GM21786 (cell line): ENCODE measurements around the gene ZNF655.
"Not testable (repeated sequence)": the region's sequence is repeated elsewhere in the genome, so short reads cannot be mapped to it uniquely, and the experiment has no call there.

Source experiments
- ATAC-seq: cut with Tn5 transposase; IDR thresholded peaks from one replicate; pipeline ENCODE4 v1.9.1; 2021; ENCODE audit not compliant: unreplicated experiment

ZNF655 gene

DNA sequence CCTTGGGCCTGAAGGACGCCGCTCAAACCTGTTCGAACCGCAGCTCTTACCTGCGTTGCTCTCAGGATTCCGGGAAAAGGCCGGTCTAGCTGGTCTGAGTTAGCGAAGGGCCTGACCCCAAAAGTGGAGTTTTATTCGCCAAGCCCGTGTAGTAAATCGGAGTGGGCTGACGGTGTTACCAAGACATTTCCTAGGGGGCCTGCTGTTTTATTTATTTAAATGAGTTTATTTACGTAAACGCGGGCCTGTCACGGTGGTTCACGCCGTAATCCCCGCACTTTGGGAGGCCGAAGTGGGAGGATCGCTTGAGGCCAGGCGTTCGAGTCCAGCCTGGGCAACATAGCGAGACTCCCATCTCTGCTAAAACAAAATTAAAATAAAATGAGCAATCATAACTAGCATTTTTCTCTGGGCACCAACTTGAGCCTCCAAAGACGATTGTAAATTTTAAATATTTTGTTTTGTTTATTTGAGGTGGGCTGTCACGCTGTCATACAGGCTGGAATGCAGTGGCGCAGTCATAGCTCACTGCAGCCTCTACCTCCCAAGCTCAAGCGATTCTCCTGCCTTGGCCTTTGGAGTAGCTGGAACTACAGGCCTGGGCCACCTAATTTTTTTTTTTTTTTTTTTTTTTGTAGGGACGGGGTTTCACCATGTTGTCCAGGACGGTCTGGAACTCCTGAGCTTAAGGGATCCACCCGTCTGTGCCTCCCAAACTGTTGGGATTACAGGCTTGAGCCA lies 903 bp downstream of the ZNF655 start:
- no peak for ATAC-seq

DNA sequence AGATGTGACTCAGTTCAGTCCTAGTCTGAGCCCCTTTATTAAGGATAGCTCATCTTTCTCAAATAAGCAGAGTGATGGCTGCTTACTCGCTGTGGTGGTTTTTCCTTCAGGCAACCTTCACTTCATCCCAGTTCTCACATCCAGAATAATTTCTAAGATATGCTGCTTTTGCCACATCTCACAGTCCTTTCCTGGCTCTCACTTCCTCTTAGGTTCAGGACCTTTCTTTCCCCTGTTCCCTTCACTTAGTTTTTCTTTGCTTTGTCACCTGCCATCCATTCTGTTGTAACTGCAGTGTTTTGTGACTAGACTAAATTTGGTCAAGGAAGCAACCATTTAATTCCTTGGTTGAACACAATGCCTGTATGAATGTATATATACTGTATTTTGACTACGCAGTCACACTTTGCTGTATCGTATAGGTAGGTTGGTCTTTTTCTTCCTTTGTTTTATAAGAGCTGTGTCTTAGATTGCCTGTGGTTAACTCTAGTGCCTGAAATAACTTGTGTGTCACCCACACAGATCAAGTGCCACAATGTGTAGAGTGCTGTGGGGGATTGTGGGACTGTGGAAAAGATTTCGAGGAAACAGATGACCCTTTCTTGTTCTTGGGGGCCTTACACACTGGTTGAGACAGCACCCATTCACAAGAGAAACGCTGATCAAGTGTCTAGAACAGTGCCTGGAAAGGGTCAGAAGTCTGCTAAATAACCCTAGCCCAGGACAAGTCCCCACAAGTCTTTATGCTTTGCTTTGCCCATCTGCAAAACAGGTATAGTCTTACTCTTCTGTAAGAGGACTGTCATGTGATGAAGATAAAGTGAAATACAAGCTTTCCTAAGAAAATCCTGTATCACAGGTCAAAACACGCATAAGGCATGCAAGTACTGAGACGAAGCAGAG lies 2.6 kb downstream of the ZNF655 start:
- ATAC-seq = no peak

DNA sequence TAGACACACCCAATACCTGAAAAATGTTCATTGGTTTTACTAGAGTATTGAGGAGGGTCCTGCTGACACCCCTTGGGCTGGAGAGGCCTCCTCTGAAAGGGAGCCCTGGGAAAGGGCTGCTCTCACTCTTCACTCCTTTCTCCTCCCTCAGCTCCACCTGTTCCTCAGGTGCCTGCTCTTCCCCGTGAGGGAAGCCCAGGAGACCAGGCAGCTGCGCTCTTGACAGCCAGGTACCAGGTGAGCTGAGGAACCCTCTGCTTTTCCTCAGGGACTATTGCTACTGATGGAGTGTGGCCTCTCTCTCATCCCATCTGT lies 3.3 kb downstream of the ZNF655 start:
- no peak for ATAC-seq

DNA sequence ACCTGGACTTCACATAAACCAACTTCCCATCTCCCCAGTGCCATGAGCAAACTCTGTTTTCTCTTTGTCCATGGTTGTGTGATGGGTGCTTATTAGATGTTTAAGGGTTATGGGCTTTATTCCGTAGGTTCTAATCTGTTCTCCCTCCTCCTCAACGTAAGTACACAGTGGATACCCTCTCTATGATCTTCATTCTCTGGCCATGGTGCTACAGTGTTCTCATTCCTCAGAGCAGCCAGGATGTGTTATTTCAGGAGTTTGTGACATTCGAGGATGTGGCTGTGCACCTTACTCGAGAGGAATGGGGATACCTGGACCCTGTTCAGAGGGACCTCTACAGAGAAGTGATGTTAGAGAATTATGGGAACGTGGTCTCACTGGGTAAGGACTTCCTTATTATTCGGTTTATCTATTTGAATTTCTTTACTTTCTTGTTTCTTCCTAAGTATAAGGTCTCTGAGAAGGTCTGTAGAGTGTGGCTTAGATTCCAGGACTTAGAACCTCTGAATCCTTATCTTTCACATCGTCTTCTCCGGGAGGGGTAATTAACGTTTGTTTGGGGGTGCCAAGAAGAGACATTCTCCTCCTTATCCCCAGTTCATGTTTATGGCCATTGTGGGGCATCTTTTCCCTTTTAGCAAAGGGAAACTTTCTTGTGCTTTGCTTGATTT lies 3.8 kb downstream of the ZNF655 start:
- ATAC-seq = no peak

DNA sequence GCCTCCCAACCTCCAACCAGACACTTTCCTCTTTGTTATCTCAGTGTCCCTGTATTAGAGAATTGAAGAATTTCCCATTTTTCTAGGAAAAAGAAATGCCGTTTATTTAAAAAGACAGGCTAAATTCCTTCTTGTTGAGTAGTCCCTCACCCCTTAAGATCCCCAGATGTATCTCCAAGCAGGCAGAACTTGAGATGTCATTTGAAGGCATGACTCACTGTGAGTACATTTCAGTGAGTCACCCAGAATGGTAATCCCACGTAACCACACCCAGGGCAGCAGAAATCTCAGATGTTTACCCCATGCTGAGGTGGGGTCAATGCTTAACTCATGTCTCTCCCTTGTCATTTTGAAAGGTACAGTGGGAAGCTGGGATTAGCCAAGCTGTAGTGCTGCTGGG lies 4.4 kb downstream of the ZNF655 start:
- no peak for ATAC-seq

DNA sequence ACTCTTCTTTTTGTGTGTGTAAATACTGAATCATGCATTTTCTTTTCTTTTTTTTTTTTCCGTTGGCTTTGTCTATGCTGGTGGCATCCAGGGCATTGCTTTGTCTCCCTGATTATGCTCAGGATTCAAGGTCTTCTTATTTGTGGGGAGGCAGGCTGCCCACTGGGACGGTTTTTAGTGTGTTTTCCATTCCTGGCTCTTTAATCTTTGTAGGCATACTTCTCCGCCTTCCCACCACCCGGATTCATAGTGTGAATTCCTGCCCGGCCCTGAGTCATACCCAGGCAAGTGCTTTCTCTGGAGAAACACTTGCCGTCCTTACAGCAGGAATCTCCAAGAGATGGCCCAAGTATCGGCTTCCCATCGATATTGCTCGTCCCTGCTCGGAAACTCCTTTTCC lies 5.2 kb downstream of the ZNF655 start:
- ATAC-seq = no peak

DNA sequence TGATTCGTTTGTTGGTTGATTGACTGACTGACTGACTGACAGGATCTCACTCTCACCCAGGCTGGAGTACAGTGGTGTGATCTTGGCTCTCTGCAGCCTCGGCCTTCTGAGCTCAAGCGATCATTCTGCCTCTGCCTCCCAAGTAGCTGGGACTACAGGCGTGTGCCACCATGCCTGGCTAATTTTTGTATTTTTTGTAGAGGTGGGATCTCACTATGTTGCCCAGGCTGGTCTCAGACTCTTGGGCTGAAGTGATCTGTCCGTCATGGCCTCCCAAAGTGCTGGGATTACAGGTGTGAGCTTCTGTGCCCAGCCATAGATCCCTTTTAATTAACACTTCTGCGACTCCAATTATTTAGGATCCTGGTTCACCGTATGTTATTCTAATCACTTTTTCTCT lies 10.3 kb downstream of the ZNF655 start:
- not testable (repeated sequence) for ATAC-seq

DNA sequence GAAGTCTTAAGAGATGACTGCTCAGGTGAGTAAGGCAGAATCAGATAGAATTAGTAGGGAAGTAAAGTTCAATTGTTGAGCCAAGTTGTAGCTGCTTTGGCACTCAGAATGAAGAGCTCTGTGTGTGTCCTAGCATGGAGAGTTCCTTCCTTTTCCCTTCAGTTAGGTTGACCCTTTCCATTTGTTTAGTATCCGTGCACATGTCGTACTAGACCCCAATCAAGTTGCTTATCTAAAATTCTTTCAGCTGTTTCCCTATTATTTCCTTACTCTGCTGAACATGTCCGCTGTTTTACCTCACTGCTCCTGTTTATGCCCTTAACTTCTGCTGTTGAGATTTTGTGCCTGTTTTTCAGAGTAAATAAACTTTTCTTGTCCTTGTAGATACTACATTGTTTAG lies 13.3 kb downstream of the ZNF655 start:
- ATAC-seq = no peak

DNA sequence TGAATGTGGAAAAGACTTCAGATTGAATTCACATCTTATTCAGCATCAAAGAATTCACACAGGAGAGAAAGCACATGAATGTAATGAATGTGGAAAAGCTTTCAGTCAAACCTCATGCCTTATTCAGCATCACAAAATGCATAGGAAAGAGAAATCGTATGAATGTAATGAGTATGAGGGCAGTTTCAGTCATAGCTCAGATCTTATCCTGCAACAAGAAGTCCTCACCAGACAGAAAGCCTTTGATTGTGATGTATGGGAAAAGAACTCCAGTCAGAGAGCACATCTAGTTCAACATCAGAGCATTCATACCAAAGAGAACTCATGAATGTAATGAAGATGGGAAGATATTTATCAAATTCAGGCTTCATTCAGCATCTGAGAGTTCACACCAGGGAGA lies 14.8 kb downstream of the ZNF655 start:
- ATAC-seq = no peak

DNA sequence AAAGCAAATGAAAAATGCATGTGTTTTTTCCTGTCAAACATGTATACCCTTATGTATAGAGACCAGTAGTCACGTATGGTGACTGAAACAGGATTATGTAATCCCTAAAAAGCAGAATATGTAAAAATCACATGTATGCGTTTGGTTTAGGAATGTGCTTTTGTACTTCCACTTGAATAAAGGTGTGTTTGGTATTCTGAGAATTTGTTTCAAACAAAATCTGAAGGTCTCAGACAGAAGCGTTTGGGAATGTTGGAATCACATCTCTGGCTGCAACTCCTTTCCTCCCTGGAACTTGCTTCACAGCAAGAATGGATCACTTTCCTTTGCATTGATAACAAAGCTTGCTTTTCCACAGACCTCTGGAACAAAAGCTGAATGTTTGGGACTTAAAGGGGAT lies 17.8 kb downstream of the ZNF655 start:
- no peak for ATAC-seq

DNA sequence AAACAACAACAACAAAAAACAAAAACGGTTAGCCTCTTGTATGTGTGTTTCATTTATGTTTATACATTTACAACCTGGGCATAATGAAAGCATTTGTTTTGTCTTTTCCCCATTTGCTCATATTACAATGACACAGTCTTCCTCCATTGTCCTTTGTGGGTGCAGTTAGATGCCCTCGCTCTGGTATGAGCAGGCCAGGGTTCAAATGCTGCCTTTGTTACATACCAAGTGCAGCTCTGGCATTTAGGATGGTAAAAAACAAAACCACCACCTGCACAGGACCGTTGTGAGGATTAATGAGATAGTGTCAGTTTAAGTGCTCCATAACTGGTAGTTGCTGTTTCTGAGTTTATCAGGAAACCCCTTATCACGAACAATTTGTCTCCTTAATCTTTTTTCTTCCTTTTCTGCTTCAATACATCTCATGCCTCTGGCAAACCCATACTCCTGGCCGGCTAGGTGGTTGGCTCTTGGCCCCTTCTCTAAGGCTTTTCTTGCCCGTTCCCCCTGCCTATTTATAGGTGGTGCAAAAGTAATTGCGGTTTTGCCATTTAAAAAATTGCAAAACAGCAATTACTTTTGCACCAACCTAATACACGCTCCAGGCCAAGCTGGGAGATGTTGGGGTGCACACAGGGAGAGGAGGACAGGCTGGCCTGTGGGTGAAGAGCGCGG lies 21.0 kb downstream of the ZNF655 start:
- ATAC-seq = no peak

DNA sequence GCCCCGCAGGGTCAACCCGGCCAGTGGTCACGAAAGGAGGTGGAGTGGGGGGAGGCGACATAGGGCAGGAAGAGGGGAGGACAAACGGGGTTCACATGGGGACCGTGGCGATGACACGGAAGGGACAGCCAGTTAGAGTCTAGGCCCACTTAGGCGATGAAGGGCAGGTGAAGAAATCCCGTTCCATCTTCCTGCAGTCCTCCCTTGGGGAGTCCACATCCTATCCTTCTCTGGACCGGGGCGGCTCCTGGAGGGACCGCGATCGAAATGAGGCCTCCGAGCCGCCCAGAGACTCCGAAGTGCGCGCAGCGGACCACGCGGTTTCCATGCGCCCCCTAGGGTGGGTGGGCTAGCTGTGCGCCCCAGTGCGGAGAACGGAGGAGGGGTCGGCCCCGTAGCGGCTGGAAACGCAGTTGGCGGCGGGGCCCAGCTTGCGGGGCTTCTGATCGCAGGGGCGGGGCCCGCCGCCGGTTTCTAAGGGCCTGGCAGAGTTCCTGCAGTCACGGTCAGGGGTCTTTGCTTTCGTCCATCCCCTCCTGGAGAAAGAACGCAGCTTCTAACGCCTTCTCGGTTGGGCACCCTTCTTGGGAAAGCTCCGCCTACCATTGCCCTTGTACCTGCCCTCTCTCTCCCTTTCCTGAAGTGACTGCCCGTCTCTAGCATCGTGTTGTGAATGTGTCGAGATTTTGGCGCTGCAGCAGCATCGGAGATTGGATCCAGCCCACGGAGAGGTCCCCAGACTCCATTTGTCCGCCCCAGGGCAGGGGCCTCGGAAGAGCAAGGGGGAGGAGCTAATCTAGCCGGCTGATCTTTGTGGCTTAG lies 21.7 kb downstream of the ZNF655 start:
- ATAC-seq = no peak

DNA sequence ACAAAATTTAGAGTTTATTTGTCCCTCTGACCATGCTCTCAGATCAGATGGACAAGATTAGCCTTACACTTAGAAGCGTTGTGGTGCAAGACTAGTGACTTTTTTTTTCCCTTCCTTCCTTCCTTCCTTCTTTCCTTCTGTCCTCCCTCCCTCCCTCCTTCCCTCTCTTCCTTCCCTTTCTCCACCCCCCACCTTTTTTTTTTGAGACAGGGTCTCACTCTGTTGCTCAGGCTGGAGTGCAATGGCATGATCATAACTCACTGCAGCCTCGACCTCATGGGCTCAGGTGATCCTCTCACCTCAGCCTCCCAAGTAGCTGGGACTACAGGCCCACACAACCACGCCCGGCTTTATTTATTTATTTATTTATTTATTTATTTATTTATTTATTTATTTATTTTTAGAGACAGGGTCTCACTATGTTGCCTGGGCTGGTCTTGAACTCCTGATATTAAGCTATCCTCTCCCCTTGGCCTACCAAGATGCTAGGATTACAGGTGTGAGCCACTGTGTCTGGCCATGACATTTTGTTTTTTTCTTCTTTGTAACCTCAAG lies 22.4 kb downstream of the ZNF655 start:
- not testable (repeated sequence) for ATAC-seq

DNA sequence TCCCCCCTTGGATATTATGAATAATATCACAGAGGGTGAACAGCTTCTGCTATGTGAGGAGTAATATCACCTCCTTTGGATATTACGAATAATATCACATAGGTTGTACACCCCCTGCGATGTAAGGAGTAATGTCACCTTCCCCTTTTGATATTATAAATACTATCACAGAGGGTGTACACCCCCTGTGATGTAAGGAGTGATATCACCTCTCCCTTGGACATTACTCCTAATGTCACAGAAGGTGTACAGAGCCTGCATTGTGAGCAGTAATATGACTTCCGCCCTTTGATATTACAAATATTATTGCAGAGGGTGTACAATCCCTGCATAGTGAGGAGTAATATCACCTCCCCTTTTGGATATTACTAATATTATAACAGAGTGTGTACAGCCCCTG lies 30.4 kb downstream of the ZNF655 start:
- ATAC-seq = no peak

DNA sequence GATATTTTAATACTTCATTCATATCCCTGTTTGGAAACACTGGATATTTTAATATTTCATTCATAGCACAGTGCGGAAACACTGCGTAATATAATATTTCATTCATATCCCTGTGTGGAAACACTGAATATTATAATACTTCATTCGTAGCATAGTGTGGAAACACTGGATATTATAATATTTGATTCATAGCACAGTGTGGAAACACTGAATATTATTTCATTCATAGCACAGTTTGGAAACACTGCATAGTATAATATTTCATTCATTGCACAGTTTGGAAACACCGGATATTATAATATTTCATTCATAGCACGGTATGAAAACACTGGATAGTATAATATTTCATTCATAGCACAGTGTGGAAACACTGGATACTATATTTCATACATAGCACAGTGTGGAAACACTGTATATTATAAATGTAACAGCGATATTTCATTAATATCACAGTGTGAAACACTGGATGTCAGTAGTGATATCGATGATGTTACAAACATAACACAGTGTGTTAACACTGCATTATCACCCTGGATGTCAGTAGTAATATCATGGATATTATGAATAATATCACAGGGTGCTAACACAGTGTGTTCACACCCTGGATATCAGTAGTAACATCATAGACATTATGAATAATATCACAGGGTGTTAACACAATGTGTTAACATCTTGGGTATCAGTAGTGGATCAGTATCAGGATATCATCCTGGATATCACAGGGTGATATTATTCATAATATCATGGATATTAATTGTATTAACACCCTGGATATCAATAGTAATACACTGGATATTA lies 36.7 kb downstream of the ZNF655 start:
- ATAC-seq = no peak

DNA sequence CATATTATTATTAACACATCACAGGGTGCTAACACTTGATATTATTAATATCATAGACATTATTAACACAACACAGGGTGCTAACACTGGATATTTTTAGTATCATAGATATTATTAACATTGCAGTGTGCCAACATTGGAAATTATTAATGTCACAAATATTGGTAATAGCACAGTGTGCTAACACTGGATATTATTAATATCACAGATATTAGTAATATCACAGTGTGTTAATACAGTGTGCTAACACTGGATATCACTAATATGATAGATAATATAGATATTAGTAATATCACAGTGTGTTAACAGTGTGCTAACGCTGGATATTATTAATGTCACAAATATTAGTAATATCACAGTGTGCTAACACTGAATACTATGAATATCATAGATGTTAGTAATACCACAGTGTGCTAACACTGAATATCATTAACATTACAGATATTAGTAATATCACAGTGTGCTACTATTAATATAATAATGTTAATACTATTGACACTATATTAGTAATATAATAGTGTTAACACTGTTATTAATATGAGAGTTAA lies 38.0 kb downstream of the ZNF655 start:
- ATAC-seq = no peak

DNA sequence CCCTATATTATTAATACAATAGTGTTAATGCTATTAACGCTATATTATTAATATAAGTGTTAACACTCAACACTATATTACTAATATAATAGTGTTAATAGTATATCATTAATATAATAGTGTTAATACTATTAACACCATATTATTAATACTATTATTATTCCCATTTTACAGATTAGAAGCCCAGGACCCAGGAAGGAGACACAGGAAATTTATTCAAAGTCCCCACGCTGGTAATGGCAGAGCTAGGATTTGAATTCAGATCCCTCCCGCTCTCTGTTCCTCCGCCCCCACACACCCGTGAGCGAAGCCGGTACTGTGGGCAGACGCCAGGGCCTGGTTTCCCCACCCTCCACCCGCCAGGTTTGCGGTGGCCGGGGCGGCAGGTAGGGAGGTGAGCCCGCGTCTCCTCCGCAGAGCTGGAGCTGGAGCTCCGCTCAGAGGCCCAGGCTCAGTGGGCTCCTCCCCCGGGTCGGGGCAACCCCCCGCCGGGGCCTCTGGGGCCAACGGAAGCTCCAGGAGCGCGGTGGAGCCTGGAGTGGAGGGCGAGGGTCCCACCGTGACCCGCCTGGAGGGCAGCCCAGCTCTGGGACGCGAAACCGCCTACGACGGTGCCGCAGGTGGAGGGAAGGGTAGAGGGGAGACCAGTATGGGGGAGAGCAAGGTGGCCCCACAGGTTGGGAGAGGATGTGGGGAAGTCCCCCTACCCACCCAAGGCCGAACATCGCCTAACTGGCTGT lies 39.5 kb downstream of the ZNF655 start, which contains the start of gene TMEM225B:
Gene TMEM225B (plus strand): TSS at position 506 of the 740 bp plus-strand sequence. CDS start 6,122 bp downstream, outside the sequence.
- no peak for ATAC-seq

DNA sequence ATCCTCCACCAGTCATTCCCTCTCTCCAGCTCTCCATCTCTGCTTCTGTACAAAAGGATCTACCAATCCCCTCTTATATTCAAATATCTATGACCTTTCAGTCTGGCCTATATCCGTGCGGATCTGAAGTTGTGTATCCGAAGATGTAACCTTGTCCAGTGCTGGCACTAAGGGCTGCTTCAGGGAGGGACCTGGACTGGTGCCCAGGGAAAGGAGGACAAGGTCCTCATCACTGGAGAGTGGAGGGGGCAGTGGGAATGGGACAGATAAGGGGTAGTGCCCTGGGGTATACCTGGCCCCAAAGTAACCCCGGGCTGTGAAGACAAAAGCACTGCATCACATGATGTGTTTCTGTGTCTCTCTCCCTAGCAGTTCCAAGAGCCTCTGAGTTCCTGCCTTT lies 41.4 kb downstream of the ZNF655 start:
- no peak for ATAC-seq
